Measurements from ENCODE around the gene NBPF26. TPM values are rescaled to one million over a fixed set of nuclear protein-coding genes. Genes with fewer than 3 reads are reported as not detected.
A peak's percentile ranks its signal among the peaks of the same experiment; 100 is the strongest.
"Not testable (repeated sequence)": the region's sequence is repeated elsewhere in the genome, so short reads cannot be mapped to it uniquely, and the experiment has no call there.

The NBPF26 gene
- 16.4 and 17.3 TPM in 2 replicates for total RNA-seq (2022)
- Bru-seq, nascent RNA = percentile 56 among the genes with signal in this experiment
- BruChase-seq, experiment 1, labeled RNA remaining after a 6-hour chase = percentile 44 among the genes with signal in this experiment
- BruChase-seq, experiment 2, labeled RNA remaining after a 2-hour chase = percentile 47 among the genes with signal in this experiment
- long read RNA-seq = 0 reads

DNA sequence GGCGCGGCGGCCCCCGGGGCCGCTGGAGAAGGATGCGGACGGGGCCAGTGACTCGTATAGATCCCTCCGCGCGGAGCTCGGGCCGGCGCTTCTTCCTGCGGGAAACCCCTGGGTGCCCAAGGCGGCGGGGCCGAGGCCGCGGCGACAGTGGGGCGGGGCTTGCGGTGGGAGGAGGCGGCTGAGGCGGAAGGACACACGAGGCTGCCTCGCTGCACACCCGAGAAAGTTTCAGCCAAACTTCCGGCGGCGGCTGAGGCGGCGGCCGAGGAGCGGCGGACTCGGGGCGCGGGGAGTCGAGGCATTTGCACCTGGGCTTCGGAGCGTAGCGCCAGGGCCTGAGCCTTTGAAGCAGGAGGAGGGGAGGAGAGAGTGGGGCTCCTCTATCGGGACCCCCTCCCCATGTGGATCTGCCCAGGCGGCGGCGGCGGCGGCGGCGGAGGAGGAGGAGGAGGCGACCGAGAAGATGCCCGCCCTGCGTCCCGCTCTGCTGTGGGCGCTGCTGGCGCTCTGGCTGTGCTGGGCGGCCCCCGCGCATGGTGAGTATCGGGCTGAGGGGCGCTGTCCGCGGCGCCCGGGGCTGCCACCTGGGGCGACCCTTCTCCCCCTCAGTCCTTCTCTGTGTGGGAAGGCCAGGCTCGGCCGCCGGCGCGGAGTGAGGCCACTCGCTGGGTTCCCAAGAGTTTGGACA lies at the start of gene NBPF26:
Gene NBPF26 (plus strand): TSS at position 231 of the 688 bp plus-strand sequence.
- H3K4me1 Mint-ChIP-seq (ENCODE audit: low read depth, unreplicated experiment); H3K9me3 Mint-ChIP-seq (ENCODE audit: low read depth, unreplicated experiment); H3K36me3 Mint-ChIP-seq (ENCODE audit: insufficient read depth, unreplicated experiment); H3K27me3 Mint-ChIP-seq (ENCODE audit: unreplicated experiment); H3K27ac Mint-ChIP-seq (ENCODE audit: unreplicated experiment); intact Hi-C loops (cut with micrococcal nuclease; ENCODE audit: unreplicated experiment); CTCF ChIA-PET; BruUV-seq (replicated peaks): not testable (repeated sequence)
- DNase-seq = peak; percentile 76
- peak within 1 kb of the TSS; percentile 61 for H3K4me3 Mint-ChIP-seq (ENCODE audit: low read depth, unreplicated experiment)

DNA sequence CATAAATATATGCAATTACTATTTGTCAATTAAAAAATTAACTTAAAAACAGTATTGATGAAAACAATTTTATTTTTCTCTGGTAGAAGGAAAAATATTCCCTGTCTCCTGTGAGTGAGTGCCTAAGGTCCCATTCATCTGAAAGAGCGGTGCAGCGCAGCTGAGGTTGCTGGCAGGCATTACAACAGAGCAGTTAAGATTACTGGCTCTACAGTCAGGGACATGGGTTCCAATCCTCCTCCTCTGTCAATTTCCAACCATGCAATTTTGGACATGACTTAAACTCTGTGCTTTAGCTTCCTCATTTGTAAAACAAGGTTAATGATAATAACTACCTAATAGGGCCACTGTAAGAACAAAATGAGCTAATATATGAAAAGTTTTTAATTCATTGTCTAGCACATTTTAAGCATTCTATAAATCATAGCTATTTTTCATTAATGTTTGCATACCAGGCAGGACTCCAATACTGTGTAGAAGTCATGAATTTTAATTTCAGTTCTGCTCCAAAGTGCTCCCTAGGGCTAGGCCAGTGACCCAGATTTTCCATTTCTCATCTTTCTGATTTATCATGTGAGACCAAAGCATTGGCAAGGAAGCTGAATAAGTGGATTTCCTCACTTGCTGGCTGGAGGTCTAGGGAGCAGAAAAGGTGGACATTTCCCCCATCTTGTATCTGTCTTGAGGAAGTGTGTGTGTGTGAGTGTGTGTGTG lies 43.5 kb upstream of the NBPF26 start:
- H3K36me3 Mint-ChIP-seq (ENCODE audit: insufficient read depth, unreplicated experiment); H3K9me3 Mint-ChIP-seq (ENCODE audit: low read depth, unreplicated experiment); BruUV-seq (replicated peaks); H3K27ac Mint-ChIP-seq (ENCODE audit: unreplicated experiment); CTCF ChIA-PET; H3K27me3 Mint-ChIP-seq (ENCODE audit: unreplicated experiment); intact Hi-C loops (cut with micrococcal nuclease; ENCODE audit: unreplicated experiment); H3K4me1 Mint-ChIP-seq (ENCODE audit: low read depth, unreplicated experiment); DNase-seq; H3K4me3 Mint-ChIP-seq (ENCODE audit: low read depth, unreplicated experiment): not testable (repeated sequence)

DNA sequence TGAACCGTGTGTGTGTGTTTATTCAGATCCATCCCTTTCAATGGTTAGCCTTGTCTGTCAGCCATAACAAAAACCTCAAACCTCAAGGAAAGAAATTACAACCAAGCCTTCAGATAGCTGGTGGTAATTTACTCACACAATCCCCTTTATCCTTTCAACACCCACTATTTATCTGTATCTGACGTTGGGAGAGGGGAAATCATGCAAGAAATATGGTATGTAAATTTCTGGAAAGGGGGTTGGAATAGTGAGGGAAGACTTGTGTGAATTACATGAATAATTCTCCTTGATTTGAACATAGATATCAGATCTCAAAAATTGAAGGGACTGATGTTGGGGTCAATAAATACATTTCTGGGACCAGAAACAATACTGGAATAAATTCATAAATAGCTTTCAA lies 42.8 kb upstream of the NBPF26 start:
- H3K27me3 Mint-ChIP-seq (ENCODE audit: unreplicated experiment); DNase-seq; BruUV-seq (replicated peaks); H3K4me1 Mint-ChIP-seq (ENCODE audit: low read depth, unreplicated experiment); H3K4me3 Mint-ChIP-seq (ENCODE audit: low read depth, unreplicated experiment); H3K9me3 Mint-ChIP-seq (ENCODE audit: low read depth, unreplicated experiment); CTCF ChIA-PET; intact Hi-C loops (cut with micrococcal nuclease; ENCODE audit: unreplicated experiment); H3K27ac Mint-ChIP-seq (ENCODE audit: unreplicated experiment); H3K36me3 Mint-ChIP-seq (ENCODE audit: insufficient read depth, unreplicated experiment): not testable (repeated sequence)

DNA sequence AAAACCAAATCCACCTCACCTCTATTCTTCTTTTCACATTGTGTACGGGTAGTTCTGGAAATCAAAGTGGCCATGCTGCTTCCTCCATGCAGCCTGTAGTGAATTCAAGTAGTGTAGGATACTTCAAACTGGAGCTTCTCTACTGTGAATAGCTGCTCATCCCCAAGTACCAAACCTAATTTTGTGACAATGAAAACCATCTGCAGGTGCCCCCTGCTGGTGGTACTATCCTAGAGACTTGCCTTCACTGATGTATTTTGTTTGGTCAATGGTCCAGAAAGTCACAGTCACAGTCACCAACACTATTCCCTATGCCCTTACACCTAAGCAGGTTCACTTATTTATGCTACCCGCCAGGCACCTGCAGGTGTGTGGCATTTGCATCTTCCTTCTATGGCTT lies 39.3 kb upstream of the NBPF26 start:
- H3K4me1 Mint-ChIP-seq (ENCODE audit: low read depth, unreplicated experiment); H3K27ac Mint-ChIP-seq (ENCODE audit: unreplicated experiment); H3K9me3 Mint-ChIP-seq (ENCODE audit: low read depth, unreplicated experiment); DNase-seq; BruUV-seq (replicated peaks); H3K4me3 Mint-ChIP-seq (ENCODE audit: low read depth, unreplicated experiment); H3K36me3 Mint-ChIP-seq (ENCODE audit: insufficient read depth, unreplicated experiment); H3K27me3 Mint-ChIP-seq (ENCODE audit: unreplicated experiment); intact Hi-C loops (cut with micrococcal nuclease; ENCODE audit: unreplicated experiment); CTCF ChIA-PET: not testable (repeated sequence)

DNA sequence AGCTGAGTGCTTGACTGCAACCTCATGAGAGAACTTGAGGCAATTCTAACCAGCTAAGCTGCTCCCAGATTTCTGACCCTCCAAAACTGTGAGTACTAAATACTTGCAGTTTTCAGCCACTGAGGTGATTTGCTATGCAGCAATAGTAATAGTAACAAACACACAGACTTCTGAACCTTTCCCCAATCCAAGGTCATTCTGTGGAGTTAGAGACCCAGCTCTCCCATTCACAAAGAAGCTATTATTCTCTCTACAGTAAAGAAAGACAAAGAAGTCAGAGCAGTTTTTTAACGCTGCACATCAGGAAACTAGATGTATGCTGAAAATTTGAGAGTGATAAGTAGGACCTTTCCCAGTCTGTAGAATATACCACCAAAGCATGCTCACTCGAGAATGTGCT lies 38.1 kb upstream of the NBPF26 start:
- CTCF ChIA-PET; H3K27me3 Mint-ChIP-seq (ENCODE audit: unreplicated experiment); H3K36me3 Mint-ChIP-seq (ENCODE audit: insufficient read depth, unreplicated experiment); DNase-seq; BruUV-seq (replicated peaks); H3K4me1 Mint-ChIP-seq (ENCODE audit: low read depth, unreplicated experiment); H3K27ac Mint-ChIP-seq (ENCODE audit: unreplicated experiment); H3K4me3 Mint-ChIP-seq (ENCODE audit: low read depth, unreplicated experiment); H3K9me3 Mint-ChIP-seq (ENCODE audit: low read depth, unreplicated experiment); intact Hi-C loops (cut with micrococcal nuclease; ENCODE audit: unreplicated experiment): not testable (repeated sequence)

DNA sequence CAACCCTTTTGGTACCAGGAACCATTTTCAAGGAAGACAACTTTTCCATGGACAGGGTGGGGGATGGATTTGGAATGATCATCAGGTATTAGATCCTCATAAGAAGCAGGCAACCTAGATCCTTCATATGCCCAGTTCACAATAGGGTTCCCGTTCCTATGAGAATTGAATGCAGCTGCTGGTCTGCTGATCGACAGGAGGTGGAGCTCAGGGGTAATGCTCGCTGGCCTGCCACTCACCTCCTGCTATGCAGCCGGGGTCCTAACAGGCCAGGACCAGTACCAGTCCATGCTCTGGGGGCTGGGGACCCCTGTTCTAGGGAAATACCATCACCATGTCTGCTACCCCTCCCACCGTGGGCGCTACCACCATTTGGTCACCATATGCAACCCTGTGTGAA lies 36.5 kb upstream of the NBPF26 start:
- H3K4me3 Mint-ChIP-seq (ENCODE audit: low read depth, unreplicated experiment); H3K27ac Mint-ChIP-seq (ENCODE audit: unreplicated experiment); H3K36me3 Mint-ChIP-seq (ENCODE audit: insufficient read depth, unreplicated experiment); H3K9me3 Mint-ChIP-seq (ENCODE audit: low read depth, unreplicated experiment); intact Hi-C loops (cut with micrococcal nuclease; ENCODE audit: unreplicated experiment); BruUV-seq (replicated peaks); CTCF ChIA-PET; H3K27me3 Mint-ChIP-seq (ENCODE audit: unreplicated experiment); DNase-seq; H3K4me1 Mint-ChIP-seq (ENCODE audit: low read depth, unreplicated experiment): not testable (repeated sequence)

DNA sequence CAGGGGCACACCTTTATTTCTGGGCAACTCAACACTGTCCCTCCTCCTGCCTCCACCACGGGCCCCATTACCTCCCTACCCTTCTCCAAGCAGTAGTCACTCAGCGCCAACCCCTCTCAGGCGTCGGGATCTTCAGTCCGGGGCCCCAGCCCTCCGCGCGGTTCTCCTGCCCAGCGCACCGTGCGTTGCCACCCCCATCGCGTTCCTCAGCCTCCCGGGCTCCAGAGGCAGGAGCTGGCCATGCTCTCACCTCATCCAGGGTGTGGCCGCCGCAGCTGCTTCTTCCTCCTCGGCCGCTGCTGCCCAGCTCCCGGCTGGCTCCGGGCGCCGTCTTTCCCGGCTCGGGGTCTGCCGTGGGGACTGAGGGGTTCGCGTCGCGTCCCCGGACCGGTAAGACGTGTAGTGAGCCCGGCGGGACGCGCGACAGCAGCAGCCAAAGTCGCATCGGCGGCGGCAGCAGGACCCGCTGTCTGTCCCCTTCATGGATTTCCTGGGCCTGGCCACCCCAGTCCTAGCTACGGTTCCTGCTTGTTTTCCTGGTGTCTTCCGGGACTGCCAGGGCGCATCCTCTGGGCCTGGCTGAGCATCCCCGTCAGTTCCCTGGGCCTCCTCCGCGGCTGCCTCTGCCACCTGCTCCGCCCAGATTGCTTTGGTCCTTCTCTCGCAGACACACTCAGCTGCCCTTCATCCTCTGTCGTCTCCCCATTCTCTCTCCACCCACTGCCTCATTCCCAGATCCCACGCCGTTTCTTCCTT lies 22.8 kb upstream of the NBPF26 start:
- BruUV-seq (replicated peaks); H3K36me3 Mint-ChIP-seq (ENCODE audit: insufficient read depth, unreplicated experiment); intact Hi-C loops (cut with micrococcal nuclease; ENCODE audit: unreplicated experiment); H3K4me1 Mint-ChIP-seq (ENCODE audit: low read depth, unreplicated experiment); H3K27ac Mint-ChIP-seq (ENCODE audit: unreplicated experiment); DNase-seq; H3K27me3 Mint-ChIP-seq (ENCODE audit: unreplicated experiment); H3K4me3 Mint-ChIP-seq (ENCODE audit: low read depth, unreplicated experiment); H3K9me3 Mint-ChIP-seq (ENCODE audit: low read depth, unreplicated experiment); CTCF ChIA-PET: not testable (repeated sequence)

DNA sequence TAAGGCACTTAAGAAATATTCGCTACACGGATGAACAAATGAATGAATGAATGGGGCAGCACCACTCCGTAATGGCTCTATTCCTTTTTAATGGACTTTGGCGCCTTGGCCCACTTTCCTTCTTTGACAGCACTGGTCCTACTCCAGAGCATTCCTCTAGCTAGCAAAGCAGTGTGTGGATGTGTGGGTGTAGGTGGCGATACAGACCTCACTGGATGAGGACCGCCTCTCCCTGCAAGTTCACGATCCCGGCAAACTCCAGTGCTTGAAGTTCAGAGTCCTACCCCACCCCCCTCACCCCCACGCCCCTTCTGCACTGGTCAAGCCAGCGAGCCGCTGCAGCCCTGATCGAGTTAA lies 409 bp upstream of the NBPF26 start:
- H3K36me3 Mint-ChIP-seq (ENCODE audit: insufficient read depth, unreplicated experiment); H3K4me1 Mint-ChIP-seq (ENCODE audit: low read depth, unreplicated experiment); H3K9me3 Mint-ChIP-seq (ENCODE audit: low read depth, unreplicated experiment); H3K27me3 Mint-ChIP-seq (ENCODE audit: unreplicated experiment); BruUV-seq (replicated peaks); DNase-seq; intact Hi-C loops (cut with micrococcal nuclease; ENCODE audit: unreplicated experiment); H3K27ac Mint-ChIP-seq (ENCODE audit: unreplicated experiment); CTCF ChIA-PET: not testable (repeated sequence)
- peak overlapping the region; percentile 61 for H3K4me3 Mint-ChIP-seq (ENCODE audit: low read depth, unreplicated experiment)

DNA sequence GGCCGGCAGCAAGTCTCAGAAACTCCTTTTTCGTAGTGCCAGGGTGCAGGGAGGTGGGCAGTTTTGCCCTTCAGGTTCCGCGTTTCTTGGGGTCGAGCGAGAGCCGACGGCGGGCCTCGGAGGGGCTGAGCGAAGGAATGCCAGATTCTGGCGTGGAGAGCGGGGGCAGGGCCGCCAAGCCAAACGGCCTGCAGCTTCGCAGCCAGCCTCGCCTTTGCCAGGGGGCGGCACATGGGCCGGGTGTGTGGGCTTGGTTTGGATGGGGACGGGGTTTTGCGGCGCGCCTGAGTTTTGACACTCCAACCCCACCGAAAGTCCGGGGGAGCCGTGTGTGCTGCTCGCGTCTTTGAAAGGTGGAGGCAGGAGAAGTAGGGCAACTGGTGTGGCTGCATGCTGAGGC lies 762 bp downstream of the NBPF26 start:
- H3K27me3 Mint-ChIP-seq (ENCODE audit: unreplicated experiment); H3K36me3 Mint-ChIP-seq (ENCODE audit: insufficient read depth, unreplicated experiment); CTCF ChIA-PET; H3K4me1 Mint-ChIP-seq (ENCODE audit: low read depth, unreplicated experiment); intact Hi-C loops (cut with micrococcal nuclease; ENCODE audit: unreplicated experiment); H3K27ac Mint-ChIP-seq (ENCODE audit: unreplicated experiment); BruUV-seq (replicated peaks); H3K9me3 Mint-ChIP-seq (ENCODE audit: low read depth, unreplicated experiment): not testable (repeated sequence)
- peak overlapping the region; percentile 61 for H3K4me3 Mint-ChIP-seq (ENCODE audit: low read depth, unreplicated experiment)
- DNase-seq = peak; percentile 1

DNA sequence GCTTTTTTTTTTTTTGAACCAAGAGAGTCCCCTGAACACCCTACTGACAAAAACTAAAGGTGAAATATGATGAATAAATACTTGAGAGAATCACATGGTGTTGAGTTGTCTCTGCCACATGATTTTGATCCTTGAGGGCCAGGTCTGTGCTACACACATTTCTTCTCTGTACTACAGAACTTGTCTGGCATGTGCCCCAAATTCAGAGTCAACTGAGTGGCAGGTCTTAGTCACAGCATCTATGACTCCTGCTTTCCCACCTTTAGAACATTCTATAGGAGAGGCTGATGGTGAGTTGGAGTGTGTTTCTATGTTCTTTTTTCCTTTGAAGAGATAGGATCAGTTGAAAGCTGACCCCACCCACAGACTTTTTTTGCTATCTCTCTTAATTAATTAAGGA lies 5.1 kb downstream of the NBPF26 start:
- H3K27me3 Mint-ChIP-seq (ENCODE audit: unreplicated experiment); H3K27ac Mint-ChIP-seq (ENCODE audit: unreplicated experiment); H3K36me3 Mint-ChIP-seq (ENCODE audit: insufficient read depth, unreplicated experiment); H3K4me1 Mint-ChIP-seq (ENCODE audit: low read depth, unreplicated experiment); intact Hi-C loops (cut with micrococcal nuclease; ENCODE audit: unreplicated experiment); H3K4me3 Mint-ChIP-seq (ENCODE audit: low read depth, unreplicated experiment); H3K9me3 Mint-ChIP-seq (ENCODE audit: low read depth, unreplicated experiment); DNase-seq; CTCF ChIA-PET; BruUV-seq (replicated peaks): not testable (repeated sequence)
